Testis (tissue), 2 donors: ENCODE data around the gene PHTF1.

Source experiments
- POLR2A ChIP-seq: fragments of 450-650 bp; IDR thresholded peaks from one replicate; pipeline ENCODE4 v1.6.1; 2017; ENCODE audit warnings: antibody characterized with exemption, mild to moderate bottlenecking, moderate library complexity
- TF ChIP-seq, protein P1 (sequence below), 3 experiments: fragments of 450-650 bp in 2 of 3; fragments of 200-600 bp in 1 of 3; sonication (generic) in 1 of 3; IDR thresholded peaks; one replicate each; pipeline ENCODE4 v1.5.1; 2016 to 2019; ENCODE audit warnings: antibody characterized with exemption in 3 of 3, mild to moderate bottlenecking in 2 of 3, moderate library complexity in 1 of 3

- TF ChIP-seq, protein P1, sequence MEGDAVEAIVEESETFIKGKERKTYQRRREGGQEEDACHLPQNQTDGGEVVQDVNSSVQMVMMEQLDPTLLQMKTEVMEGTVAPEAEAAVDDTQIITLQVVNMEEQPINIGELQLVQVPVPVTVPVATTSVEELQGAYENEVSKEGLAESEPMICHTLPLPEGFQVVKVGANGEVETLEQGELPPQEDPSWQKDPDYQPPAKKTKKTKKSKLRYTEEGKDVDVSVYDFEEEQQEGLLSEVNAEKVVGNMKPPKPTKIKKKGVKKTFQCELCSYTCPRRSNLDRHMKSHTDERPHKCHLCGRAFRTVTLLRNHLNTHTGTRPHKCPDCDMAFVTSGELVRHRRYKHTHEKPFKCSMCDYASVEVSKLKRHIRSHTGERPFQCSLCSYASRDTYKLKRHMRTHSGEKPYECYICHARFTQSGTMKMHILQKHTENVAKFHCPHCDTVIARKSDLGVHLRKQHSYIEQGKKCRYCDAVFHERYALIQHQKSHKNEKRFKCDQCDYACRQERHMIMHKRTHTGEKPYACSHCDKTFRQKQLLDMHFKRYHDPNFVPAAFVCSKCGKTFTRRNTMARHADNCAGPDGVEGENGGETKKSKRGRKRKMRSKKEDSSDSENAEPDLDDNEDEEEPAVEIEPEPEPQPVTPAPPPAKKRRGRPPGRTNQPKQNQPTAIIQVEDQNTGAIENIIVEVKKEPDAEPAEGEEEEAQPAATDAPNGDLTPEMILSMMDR (IDR thresholded peaks at IDR 0.05): no peak
- TF ChIP-seq POLR2A: no peak
Measured at GRCh38 chr1:113759333-113760101, at the start of gene PHTF1.
